K562 (cell line): Measurements from ENCODE around the gene SLC26A6. TPM values are rescaled to one million over a fixed set of nuclear protein-coding genes. Genes with fewer than 3 reads are reported as not detected.

Experiments
- ETV1 ChIP-seq: fragments of 450-650 bp; conservative IDR thresholded peaks from 2 replicates; pipeline ENCODE4 v1.6.1; 2016; ENCODE audit warnings: missing genetic modification characterization, control low read depth, low read depth, missing compliant biosample characterization
- GABPA ChIP-seq: fragments of 200-800 bp; sonication (Bioruptor generic); conservative IDR thresholded peaks from 2 replicates; pipeline ENCODE4 v1.6.1; 2016; ENCODE audit warnings: low read depth, missing genetic modification characterization, missing compliant biosample characterization
- GABPB1 ChIP-seq: sonication (generic); formaldehyde crosslinking; IDR thresholded peaks from 2 replicates; pipeline ENCODE4 v1.8.0; 2022; ENCODE audit warnings: mild to moderate bottlenecking, missing genetic modification reagents
- GATAD2A ChIP-seq: fragments of 450-650 bp; IDR thresholded peaks from 2 replicates; pipeline ENCODE4 v1.6.1; 2017
- GATAD2B ChIP-seq: fragments of 450-650 bp; IDR thresholded peaks from 2 replicates; pipeline ENCODE4 v1.6.1; 2017; ENCODE audit warnings: mild to moderate bottlenecking, borderline replicate concordance
- HNRNPK ChIP-seq: fragments of 200-400 bp; formaldehyde crosslinking; IDR thresholded peaks from one replicate; pipeline ENCODE4 v1.6.1; 2018; ENCODE audit warnings: mild to moderate bottlenecking, low read depth, low read length; ENCODE audit not compliant: poor library complexity, severe bottlenecking
- L3MBTL2 ChIP-seq: fragments of 450-650 bp; IDR thresholded peaks from 2 replicates; pipeline ENCODE4 v1.6.1; 2016; ENCODE audit warnings: mild to moderate bottlenecking, moderate library complexity
- MNT ChIP-seq, 2 experiments: fragments of 450-650 bp; conservative IDR thresholded peaks; 2 replicates each; pipeline ENCODE4 v1.6.1; 2017; ENCODE audit warnings: mild to moderate bottlenecking in 2 of 2, moderate library complexity in 2 of 2
- MTA3 ChIP-seq: fragments of 450-650 bp; formaldehyde crosslinking; IDR thresholded peaks from 2 replicates; pipeline ENCODE4 v1.6.1; 2017; ENCODE audit warnings: mild to moderate bottlenecking, borderline replicate concordance
- MYBL2 ChIP-seq, 2 experiments: fragments of 450-650 bp in 1 of 2; sonication (generic) in 1 of 2; formaldehyde crosslinking in 1 of 2; IDR thresholded peaks; 2 replicates each; pipeline versions ENCODE4 v1.6.1 to v1.8.1; 2017 to 2022; ENCODE audit warnings: borderline replicate concordance in 1 of 2, inconsistent platforms in 1 of 2, low read depth in 1 of 2, mild to moderate bottlenecking in 1 of 2, missing genetic modification reagents in 1 of 2, moderate library complexity in 1 of 2
- PPARD ChIP-seq: fragments of 250-450 bp; sonication (Bioruptor Pico); IDR thresholded peaks from 2 replicates; pipeline ENCODE4 v1.8.0; 2022; ENCODE audit warnings: inconsistent platforms, mild to moderate bottlenecking, moderate library complexity
- REST ChIP-seq, 2 experiments: fragments of 450-650 bp; formaldehyde crosslinking in 1 of 2; IDR thresholded peaks; 2 replicates each; pipeline versions ENCODE4 v1.4.0 to v1.6.1; 2014 to 2020; ENCODE audit warnings: mild to moderate bottlenecking in 2 of 2, borderline replicate concordance in 1 of 2, low read depth in 1 of 2
- SP1 ChIP-seq: sonication (generic); formaldehyde crosslinking; IDR thresholded peaks from 2 replicates; pipeline ENCODE4 v1.8.1; 2022; ENCODE audit warnings: mild to moderate bottlenecking, missing genetic modification reagents
- TBP ChIP-seq: optimal IDR thresholded peaks from 2 replicates; pipeline ENCODE3; 2011; ENCODE audit warnings: low read depth, low read length, improper control_type of control experiment
- ZFX ChIP-seq: sonication (generic); formaldehyde crosslinking; IDR thresholded peaks from 2 replicates; pipeline ENCODE4 v1.8.0; 2022; ENCODE audit warnings: mild to moderate bottlenecking, missing genetic modification reagents, moderate library complexity
- polyA plus RNA-seq, 8 experiments: library from polyadenylated mRNA; depleted of rRNA in 4 of 8; stranded (reverse) in 5 of 8; unstranded in 3 of 8; fragments of >200 nt; fragmentation: Nextera tagmentation in 2 of 8; fragmentation: Illumina TruSeq in 1 of 8; extraction: Ambion mirVana in 2 of 8; extraction: Trizol in 1 of 8; gene quantifications; 2 replicates each; pipeline versions ENCODE4 v1.2.1 to v1.2.3, GENCODE V29; 2011 to 2014; ENCODE audit warnings: inconsistent platforms in 1 of 8, missing spikeins in 1 of 8
- total RNA-seq, 7 experiments: library from RNA; depleted of rRNA in 6 of 7; stranded (reverse); fragments of >200 nt in 6 of 7; fragmentation: Illumina TruSeq in 2 of 7; extraction: Trizol in 2 of 7; gene quantifications; 2 replicates each; pipeline versions ENCODE4 v1.2.1 to v1.2.3, GENCODE V29; 2011 to 2021; ENCODE audit warnings: low replicate concordance in 1 of 7

The SLC26A6 gene
- total and polyA plus RNA-seq, 9 of the 15 experiments (the other 6 are each of a cell fraction or from before 2014, with no cell fraction given): 2.1 to 27.2 (median 14.8) TPM

- TF ChIP-seq TBP (peak; percentile 61), ETV1 (tag) (peak; percentile 68; the same call in 1 of the 2 replicates), MTA3 (0 out of 2 replicates have a peak, but pooled peaks have one; percentile 75), L3MBTL2 (0 out of 2 replicates have a peak, but pooled peaks have one; percentile 31), ZFX (CRISPR knock-in tag) (peak; percentile 84), GABPA (tag) (peak; percentile 56), SP1 (peak; percentile 90), PPARD (CRISPR knock-in tag) (no peak), GABPB1 (CRISPR knock-in tag) (peak; percentile 66; the same call in 1 of the 2 replicates), HNRNPK (peak; percentile 44), MYBL2 (IDR thresholded peaks at IDR 0.05; ENCODE audit: low read depth) (no peak), MYBL2 (CRISPR knock-in tag; IDR thresholded peaks at IDR 0.05; ENCODE audit: borderline replicate concordance) (no peak), MNT (conservative IDR thresholded peaks at IDR 0.05) (peak in 1 of 2 experiments; percentile 75; a peak in 1 of 4 replicates), GATAD2B (0 out of 2 replicates have a peak, but pooled peaks have one; percentile 38), REST (IDR thresholded peaks at IDR 0.05; ENCODE audit: borderline replicate concordance) (peak; percentile 60), REST (CRISPR knock-in tag; IDR thresholded peaks at IDR 0.05; ENCODE audit: low read depth) (no peak; the same call in 1 of the 2 replicates), GATAD2A (0 out of 2 replicates have a peak, but pooled peaks have one; percentile 48)
These were observed at the start of gene SLC26A6 (continued) for GRCh38 chr3:48635222-48636021.
